ENCODE data around the gene PSMA8. TPM values are rescaled to one million over a fixed set of nuclear protein-coding genes. Genes with fewer than 3 reads are reported as not detected.
"Not testable (repeated sequence)": the region's sequence is repeated elsewhere in the genome, so short reads cannot be mapped to it uniquely, and the experiment has no call there.

PSMA8 gene
- polyA plus RNA-seq, 1 experiment, result not detected

DNA sequence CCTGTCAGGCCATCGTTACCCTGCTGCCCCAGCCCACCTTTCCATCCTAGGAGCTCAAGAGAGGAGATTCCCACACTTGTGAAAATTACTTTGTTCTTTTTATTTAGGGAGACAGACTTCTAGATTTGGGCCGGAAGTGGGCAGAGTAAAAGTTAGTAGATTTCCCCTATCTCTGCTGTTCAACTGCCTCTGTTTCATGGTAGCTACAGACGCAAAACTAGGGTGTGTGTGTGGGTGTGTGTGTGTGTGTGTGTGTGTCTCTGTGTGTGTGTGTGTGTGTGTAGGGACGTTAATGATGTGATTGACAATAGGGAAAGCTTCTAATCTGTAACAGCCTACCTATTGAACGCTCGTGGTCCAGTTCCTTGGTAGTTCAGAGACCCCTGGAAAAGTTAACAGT is 438 bp downstream of the PSMA8 start:
- CTCF ChIA-PET, result no interaction called here
- POLR2A ChIA-PET, result no interaction called here
- no peaks in the 10 kb centered on the region for H3K27me3 ChIP-seq (ENCODE audit: control insufficient read depth, insufficient read depth, low read length)
- H3K4me3 ChIP-seq (ENCODE audit: low read depth, low read length), result no peak overlapping the region
- no peaks in the 10 kb centered on the region for H3K36me3 ChIP-seq (ENCODE audit: control insufficient read depth, insufficient read depth, low read length)
- DNase-seq (ENCODE audit: low read depth), result no peak
- TF ChIP-seq, protein P1, sequence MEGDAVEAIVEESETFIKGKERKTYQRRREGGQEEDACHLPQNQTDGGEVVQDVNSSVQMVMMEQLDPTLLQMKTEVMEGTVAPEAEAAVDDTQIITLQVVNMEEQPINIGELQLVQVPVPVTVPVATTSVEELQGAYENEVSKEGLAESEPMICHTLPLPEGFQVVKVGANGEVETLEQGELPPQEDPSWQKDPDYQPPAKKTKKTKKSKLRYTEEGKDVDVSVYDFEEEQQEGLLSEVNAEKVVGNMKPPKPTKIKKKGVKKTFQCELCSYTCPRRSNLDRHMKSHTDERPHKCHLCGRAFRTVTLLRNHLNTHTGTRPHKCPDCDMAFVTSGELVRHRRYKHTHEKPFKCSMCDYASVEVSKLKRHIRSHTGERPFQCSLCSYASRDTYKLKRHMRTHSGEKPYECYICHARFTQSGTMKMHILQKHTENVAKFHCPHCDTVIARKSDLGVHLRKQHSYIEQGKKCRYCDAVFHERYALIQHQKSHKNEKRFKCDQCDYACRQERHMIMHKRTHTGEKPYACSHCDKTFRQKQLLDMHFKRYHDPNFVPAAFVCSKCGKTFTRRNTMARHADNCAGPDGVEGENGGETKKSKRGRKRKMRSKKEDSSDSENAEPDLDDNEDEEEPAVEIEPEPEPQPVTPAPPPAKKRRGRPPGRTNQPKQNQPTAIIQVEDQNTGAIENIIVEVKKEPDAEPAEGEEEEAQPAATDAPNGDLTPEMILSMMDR (IDR thresholded peaks at IDR 0.05; ENCODE audit: insufficient read depth, low read depth, low read length), result no peak

DNA sequence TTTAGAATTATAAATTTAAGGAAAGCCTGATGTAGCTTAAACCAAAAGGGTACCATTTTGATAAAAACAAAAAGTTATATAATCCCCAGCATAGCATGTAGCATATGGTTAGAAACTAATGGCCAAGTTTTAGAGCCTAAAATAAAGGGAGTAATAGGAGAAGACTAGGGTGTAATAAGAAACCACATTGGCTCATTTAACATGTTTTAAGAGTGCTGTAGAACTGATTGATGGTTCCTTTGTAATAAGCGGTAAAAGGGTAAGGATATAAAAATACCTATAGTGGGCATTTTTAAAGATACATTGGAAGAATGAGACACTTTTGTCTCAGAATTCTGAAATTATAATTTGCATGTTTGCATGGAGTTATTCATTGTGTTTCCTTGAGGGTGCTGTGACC is 1.9 kb downstream of the PSMA8 start:
- H3K4me3 ChIP-seq (ENCODE audit: low read depth, low read length), result no peak overlapping the region
- H3K36me3 ChIP-seq (ENCODE audit: control insufficient read depth, insufficient read depth, low read length), result no peaks in the 10 kb centered on the region
- no peaks in the 10 kb centered on the region for H3K27me3 ChIP-seq (ENCODE audit: control insufficient read depth, insufficient read depth, low read length)
- ChIA-PET CTCF (no interaction called here), POLR2A (no interaction called here)
- no peak for DNase-seq (ENCODE audit: low read depth)
- TF ChIP-seq, protein P1 (IDR thresholded peaks at IDR 0.05; ENCODE audit: insufficient read depth, low read depth, low read length), result no peak

DNA sequence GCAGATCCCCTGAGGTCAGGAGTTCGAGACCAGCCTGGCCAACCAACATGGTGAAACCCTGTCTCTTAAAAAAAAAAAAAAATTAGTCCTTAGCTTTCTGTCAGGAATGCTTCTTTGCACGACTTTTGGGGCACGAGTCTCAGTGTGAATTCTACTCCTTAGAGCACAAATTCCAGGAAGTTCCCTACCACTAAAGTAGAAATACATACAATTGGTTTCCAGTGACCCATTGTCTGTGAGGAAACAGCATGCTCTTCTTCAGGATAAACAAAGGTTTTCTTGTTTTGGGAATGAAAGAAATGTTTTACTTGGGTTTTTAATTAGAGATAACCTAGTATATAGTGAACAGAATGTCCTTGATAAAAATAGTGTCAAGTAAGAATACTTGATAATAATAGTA is 23.7 kb downstream of the PSMA8 start:
- TF ChIP-seq, protein P1 (IDR thresholded peaks at IDR 0.05; ENCODE audit: insufficient read depth, low read depth, low read length), result no peak

GRCh38 chr18:26159353-26159752 is 25.7 kb downstream of the PSMA8 start:
- H3K4me3 ChIP-seq (ENCODE audit: low read depth, low read length), result no peak overlapping the region
- no peak for DNase-seq (ENCODE audit: low read depth)

More for the DNA sequence above, 23.7 kb downstream of the PSMA8 start:
- ChIA-PET POLR2A (no interaction called here), CTCF (interaction anchor here (0.9 kb wide), 1 partner anchor 21 kb away, joined by 3 read pairs; no protein-coding TSS in a partner anchor)
- DNase-seq (ENCODE audit: low read depth), result no peak
- Histone ChIP-seq H3K36me3 (ENCODE audit: control insufficient read depth, insufficient read depth, low read length) (no peaks in the 10 kb centered on the region), H3K4me3 (ENCODE audit: low read depth, low read length) (no peak overlapping the region), H3K27me3 (ENCODE audit: control insufficient read depth, insufficient read depth, low read length) (no peaks in the 10 kb centered on the region)

DNA sequence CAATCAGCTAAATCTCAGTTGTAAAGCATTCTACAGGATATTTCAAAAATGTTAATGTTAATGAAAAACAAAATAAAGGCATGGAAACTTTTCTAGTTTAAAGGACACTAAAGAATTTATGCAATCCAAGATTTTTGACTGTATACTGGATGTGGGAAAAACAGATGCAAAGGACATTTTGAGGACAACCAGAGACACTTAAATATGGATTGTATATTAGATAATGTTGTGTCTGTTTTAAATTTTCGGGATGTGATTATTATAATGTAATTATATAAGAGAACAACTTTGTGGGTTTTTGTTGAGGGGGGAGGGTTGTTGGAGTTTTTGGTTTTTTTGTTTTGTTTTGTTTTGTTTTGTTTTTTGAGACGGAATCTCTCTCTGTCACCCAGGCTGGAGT is 30.9 kb downstream of the PSMA8 start:
- TF ChIP-seq, protein P1 (IDR thresholded peaks at IDR 0.05; ENCODE audit: insufficient read depth, low read depth, low read length), result no peak
- no peak overlapping the region for H3K4me3 ChIP-seq (ENCODE audit: low read depth, low read length)
- no peak for DNase-seq (ENCODE audit: low read depth)
- ChIA-PET CTCF (interaction anchor here (1.1 to 1.6 kb wide), 2 partner anchors 8 to 10 kb away, joined by 3 read pairs; no protein-coding TSS in a partner anchor), POLR2A (no interaction called here)
- no peaks in the 10 kb centered on the region for H3K36me3 ChIP-seq (ENCODE audit: control insufficient read depth, insufficient read depth, low read length)
- no peaks in the 10 kb centered on the region for H3K27me3 ChIP-seq (ENCODE audit: control insufficient read depth, insufficient read depth, low read length)

More at GRCh38 chr18:26159353-26159752, 25.7 kb downstream of the PSMA8 start:
- TF ChIP-seq, protein P1 (IDR thresholded peaks at IDR 0.05; ENCODE audit: insufficient read depth, low read depth, low read length), result no peak
- Histone ChIP-seq H3K27me3 (ENCODE audit: control insufficient read depth, insufficient read depth, low read length) (no peaks in the 10 kb centered on the region), H3K36me3 (ENCODE audit: control insufficient read depth, insufficient read depth, low read length) (no peaks in the 10 kb centered on the region)
- ChIA-PET CTCF (no interaction called here), POLR2A (no interaction called here)

DNA sequence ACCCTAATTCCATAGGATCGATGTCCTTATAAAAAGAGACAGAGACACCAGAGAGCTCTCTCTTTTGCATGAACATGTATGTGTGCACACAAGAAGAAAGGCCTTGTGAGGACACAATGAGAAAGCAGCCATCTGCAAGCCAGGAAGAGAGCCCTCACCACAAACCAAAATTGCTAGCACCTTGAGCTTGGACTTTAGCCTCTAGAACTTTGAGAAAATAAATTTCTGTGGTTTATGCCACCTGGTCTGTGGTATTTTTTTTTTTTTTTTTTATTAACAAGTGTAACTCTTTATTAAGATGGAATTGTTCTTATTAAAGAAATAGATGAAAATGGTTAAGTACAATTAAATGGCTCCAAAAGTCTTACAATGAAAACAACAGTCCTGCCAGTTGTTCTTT is 33.9 kb downstream of the PSMA8 start:
- DNase-seq (ENCODE audit: low read depth); H3K4me3 ChIP-seq (ENCODE audit: low read depth, low read length); CTCF ChIA-PET; POLR2A ChIA-PET; H3K36me3 ChIP-seq (ENCODE audit: control insufficient read depth, insufficient read depth, low read length); H3K27me3 ChIP-seq (ENCODE audit: control insufficient read depth, insufficient read depth, low read length): not testable (repeated sequence)

Measured in BJ (cell line).